B cell (primary cell): ENCODE measurements around the gene PHF21B. TPM values are rescaled to one million over a fixed set of nuclear protein-coding genes. Genes with fewer than 3 reads are reported as not detected.

Experiments
- ATAC-seq: fragments of 200-7000 bp; cut with Tn5 transposase; one replicate; pipeline ENCODE4 v1.10.0; 2021; ENCODE audit warnings: low read depth, mild to moderate bottlenecking, moderate number of reproducible peaks, moderate library complexity
- CTCF ChIA-PET: fragments of 350-600 bp; sonication (Branson Sonifier 250); formaldehyde crosslinking; loops from one replicate; lab custom pipeline; 2021; ENCODE audit warnings: antibody characterized with exemption, inconsistent platforms; lab: Charles Lee
- POLR2A ChIA-PET: fragments of 350-600 bp; sonication (Branson Sonifier 250); formaldehyde crosslinking; loops from one replicate; lab custom pipeline; 2021; ENCODE audit warnings: antibody characterized with exemption; lab: Charles Lee
- DNase-seq: peaks from one replicate; pipeline ENCODE4 v3.0.0; 2013
- H2AFZ ChIP-seq: 2 replicates; pipeline ENCODE4 v1.6.1; 2012; ENCODE audit warnings: mild to moderate bottlenecking, low read depth, low read length; ENCODE audit not compliant: insufficient read depth, poor library complexity, severe bottlenecking
- H3K27ac ChIP-seq, 2 donors: 1 replicate in 1 of 2; 2 replicates in 1 of 2; pipeline ENCODE4 v1.5.1; 2012 to 2013; ENCODE audit warnings: low read length in 2 of 2, mild to moderate bottlenecking in 2 of 2, moderate library complexity in 1 of 2
- H3K27me3 ChIP-seq, 4 experiments: fragments of 200-600 bp in 1 of 4; sonication (generic) in 1 of 4; replicated peaks in 1 of 4; 1 replicate in 2 of 4; 2 replicates in 2 of 4; pipeline versions ENCODE4 v1.6.1 to v1.7.0; 2013 to 2016; ENCODE audit warnings: low read length in 3 of 4, mild to moderate bottlenecking in 2 of 4, mixed read lengths in 1 of 4, moderate library complexity in 1 of 4; ENCODE audit not compliant: insufficient read depth in 4 of 4, control insufficient read depth in 3 of 4; ENCODE audit errors: control extremely low read depth in 1 of 4
- H3K36me3 ChIP-seq, 2 experiments: replicated peaks in 1 of 2; 1 replicate in 1 of 2; 2 replicates in 1 of 2; pipeline versions ENCODE4 v1.6.1 to v1.7.1; 2013; ENCODE audit warnings: low read length in 1 of 2; ENCODE audit not compliant: insufficient read depth in 2 of 2, control insufficient read depth in 1 of 2; ENCODE audit errors: control extremely low read depth in 1 of 2, extremely low read depth in 1 of 2
- H3K4me1 ChIP-seq, 2 donors: fragments of 200-600 bp in 1 of 2; sonication (generic) in 1 of 2; 1 replicate in 1 of 2; 2 replicates in 1 of 2; pipeline versions ENCODE4 v1.5.1 to v1.6.1; 2013 to 2017; ENCODE audit warnings: low read length in 2 of 2; ENCODE audit not compliant: control insufficient read depth in 2 of 2, insufficient read depth in 2 of 2
- H3K4me2 ChIP-seq: replicated peaks from 2 replicates; pipeline ENCODE3; 2012; ENCODE audit warnings: mild to moderate bottlenecking, low read depth, low read length; ENCODE audit not compliant: poor library complexity, severe bottlenecking
- H3K4me3 ChIP-seq, 5 experiments: fragments of 200-600 bp in 1 of 5; sonication (generic) in 1 of 5; 1 replicate in 3 of 5; 2 replicates in 2 of 5; pipeline versions ENCODE4 v1.5.1 to v1.7.0; 2011 to 2016; ENCODE audit warnings: low read length in 4 of 5, mild to moderate bottlenecking in 4 of 5, low read depth in 2 of 5, control low read depth in 1 of 5, moderate library complexity in 1 of 5; ENCODE audit not compliant: insufficient read depth in 1 of 5; ENCODE audit errors: control extremely low read depth in 1 of 5, extremely low read depth in 1 of 5
- H3K79me2 ChIP-seq: fragments of 200-600 bp; sonication (generic); one replicate; pipeline ENCODE4 v1.6.0; 2016; ENCODE audit warnings: low read length; ENCODE audit not compliant: control insufficient read depth, insufficient read depth
- H3K9ac ChIP-seq: fragments of 200-600 bp; sonication (generic); 2 replicates; pipeline ENCODE4 v1.6.1; 2017; ENCODE audit warnings: mild to moderate bottlenecking, low read length, moderate library complexity
- H3K9me3 ChIP-seq, 3 donors: one replicate each; pipeline versions ENCODE4 v1.6.1 to v1.7.1; 2013; ENCODE audit warnings: low read length in 2 of 3; ENCODE audit not compliant: control insufficient read depth in 2 of 3, insufficient read depth in 1 of 3; ENCODE audit errors: control extremely low read depth in 1 of 3
- H4K20me1 ChIP-seq: 2 replicates; pipeline ENCODE4 v1.6.0; 2012; ENCODE audit warnings: mild to moderate bottlenecking, low read length; ENCODE audit not compliant: insufficient read depth, control insufficient read depth, poor library complexity, severe bottlenecking
- H3K27ac Mint-ChIP-seq: one replicate; pipeline ENCODE4 v1.8.0; 2021; ENCODE audit warnings: mixed read lengths
- H3K27me3 Mint-ChIP-seq: one replicate; pipeline ENCODE4 v1.8.0; 2021; ENCODE audit warnings: mixed read lengths
- H3K4me1 Mint-ChIP-seq: one replicate; pipeline ENCODE4 v1.8.0; 2021; ENCODE audit warnings: mixed read lengths
- H3K4me3 Mint-ChIP-seq: one replicate; pipeline ENCODE4 v1.8.0; 2021; ENCODE audit warnings: mixed read lengths
- H3K9me3 Mint-ChIP-seq: one replicate; pipeline ENCODE4 v1.8.0; 2022; ENCODE audit warnings: mixed read lengths; ENCODE audit not compliant: insufficient read depth
- CTCF ChIP-seq: fragments of 200-600 bp; IDR thresholded peaks from one replicate; pipeline ENCODE4 v1.8.0; 2022; ENCODE audit warnings: antibody characterized with exemption, mild to moderate bottlenecking
- EZH2 ChIP-seq: IDR thresholded peaks from 2 replicates; pipeline ENCODE4 v1.6.1; 2012; ENCODE audit warnings: borderline replicate concordance, low read depth, mild to moderate bottlenecking, moderate library complexity, low read length; ENCODE audit not compliant: insufficient read depth, poor library complexity, severe bottlenecking
- WGBS: methylation state at CpG from one replicate; pipeline ENCODE4 v1.1.5; 2013; ENCODE audit warnings: missing lambda C conversion rate; ENCODE audit not compliant: insufficient coverage; 5-methylcytosine and 5-hydroxymethylcytosine counted together
- intact Hi-C: fragments of 100-400 bp; cut with micrococcal nuclease; formaldehyde crosslinking; loops from one replicate; pipeline ENCODE4 v1.10.0; 2022
- polyA plus RNA-seq: library from polyadenylated mRNA; depleted of rRNA; stranded (reverse); fragments of >200 nt; gene quantifications from 2 replicates; pipeline ENCODE4 v1.2.3, GENCODE V29; 2012
- total RNA-seq, 2 donors: library from RNA; stranded (reverse); fragments of 120-200 nt in 1 of 2; gene quantifications; 1 replicate in 1 of 2; 2 replicates in 1 of 2; pipeline versions ENCODE4 v1.2.3 to v1.2.4, GENCODE V29; 2013 to 2022

Gene PHF21B
- total and polyA plus RNA-seq, 2 donors (not counting 1 experiment from before 2014, with no cell fraction given), result not detected

GRCh38 chr22:45051946-45052345 lies 42.1 kb upstream of the PHF21B start:
- H3K27me3 ChIP-seq, result peaks cover 0 to 3% (median 0%) of the 10 kb centered on the region in 4 experiments
- DNase-seq, result no peak
- no peak overlapping the region for H3K4me3 ChIP-seq
- no peak overlapping the region for H3K27ac ChIP-seq
- H3K79me2 ChIP-seq, result no peaks in the 10 kb centered on the region
- no peak overlapping the region for H3K4me3 Mint-ChIP-seq
- H3K4me1 ChIP-seq, result no peaks in the 10 kb centered on the region
- H3K4me2 ChIP-seq, result no peak overlapping the region
- H3K9ac ChIP-seq, result no peak overlapping the region
- WGBS, result 92% methylated on average over 10 of the region's 10 CpGs
- H3K27me3 Mint-ChIP-seq, result peaks cover 36% of the 10 kb centered on the region
- no peak for TF ChIP-seq EZH2
- no peak for ATAC-seq
- POLR2A ChIA-PET, result no interaction called here
- H3K9me3 Mint-ChIP-seq, result no peaks in the 10 kb centered on the region
- CTCF ChIA-PET, result no interaction called here
- no peaks in the 10 kb centered on the region for H4K20me1 ChIP-seq
- H3K27ac Mint-ChIP-seq, result no peak overlapping the region
- H3K36me3 ChIP-seq, result no peaks in the 10 kb centered on the region
- intact Hi-C loops, result no loop called here
- H3K4me1 Mint-ChIP-seq, result no peaks in the 10 kb centered on the region
- H3K9me3 ChIP-seq, result peaks cover 0 to 5% (median 0%) of the 10 kb centered on the region in 3 donors
- H2AFZ ChIP-seq, result no peak overlapping the region

DNA sequence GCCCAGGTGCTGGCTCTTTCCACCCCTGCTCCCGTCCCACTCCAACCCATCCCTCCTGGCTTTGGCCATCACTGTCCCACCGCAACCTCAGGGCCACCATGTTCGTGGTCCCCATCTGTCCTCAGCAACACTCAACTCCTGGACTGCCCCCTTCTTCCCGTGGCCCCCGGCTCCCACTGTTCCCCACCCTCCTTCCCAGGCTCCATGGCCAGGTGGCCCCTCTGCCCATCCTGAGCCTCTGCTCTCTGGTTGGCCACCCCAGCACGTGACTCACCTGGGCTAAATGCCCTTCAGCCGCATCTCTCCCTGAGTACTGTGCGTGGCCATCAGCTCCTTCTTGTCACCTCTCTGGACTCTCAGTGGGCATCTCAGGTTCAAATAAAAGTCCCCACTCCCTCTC lies 41.6 kb upstream of the PHF21B start:
- Histone ChIP-seq H3K27ac (no peak overlapping the region), H3K27me3 (peaks cover 0 to 3% (median 0%) of the 10 kb centered on the region in 4 experiments), H4K20me1 (no peaks in the 10 kb centered on the region), H3K9ac (no peak overlapping the region), H3K36me3 (no peaks in the 10 kb centered on the region), H2AFZ (no peak overlapping the region), H3K9me3 (peaks cover 0 to 9% (median 3%) of the 10 kb centered on the region in 3 donors), H3K4me2 (no peak overlapping the region), H3K79me2 (no peaks in the 10 kb centered on the region), H3K4me3 (no peak overlapping the region), H3K4me1 (no peaks in the 10 kb centered on the region)
- no peak for DNase-seq
- Mint-ChIP-seq H3K4me1 (no peaks in the 10 kb centered on the region), H3K27me3 (peaks cover 36% of the 10 kb centered on the region), H3K27ac (no peak overlapping the region), H3K9me3 (no peaks in the 10 kb centered on the region), H3K4me3 (no peak overlapping the region)
- 74% methylated on average over 8 of the region's 8 CpGs for WGBS
- CTCF ChIA-PET, result no interaction called here
- intact Hi-C loops, result no loop called here
- POLR2A ChIA-PET, result no interaction called here
- no peak for ATAC-seq
- TF ChIP-seq CTCF, result no peak
- TF ChIP-seq EZH2, result no peak
